ENCODE measurements around the gene CCDC88C.

The CCDC88C gene

DNA sequence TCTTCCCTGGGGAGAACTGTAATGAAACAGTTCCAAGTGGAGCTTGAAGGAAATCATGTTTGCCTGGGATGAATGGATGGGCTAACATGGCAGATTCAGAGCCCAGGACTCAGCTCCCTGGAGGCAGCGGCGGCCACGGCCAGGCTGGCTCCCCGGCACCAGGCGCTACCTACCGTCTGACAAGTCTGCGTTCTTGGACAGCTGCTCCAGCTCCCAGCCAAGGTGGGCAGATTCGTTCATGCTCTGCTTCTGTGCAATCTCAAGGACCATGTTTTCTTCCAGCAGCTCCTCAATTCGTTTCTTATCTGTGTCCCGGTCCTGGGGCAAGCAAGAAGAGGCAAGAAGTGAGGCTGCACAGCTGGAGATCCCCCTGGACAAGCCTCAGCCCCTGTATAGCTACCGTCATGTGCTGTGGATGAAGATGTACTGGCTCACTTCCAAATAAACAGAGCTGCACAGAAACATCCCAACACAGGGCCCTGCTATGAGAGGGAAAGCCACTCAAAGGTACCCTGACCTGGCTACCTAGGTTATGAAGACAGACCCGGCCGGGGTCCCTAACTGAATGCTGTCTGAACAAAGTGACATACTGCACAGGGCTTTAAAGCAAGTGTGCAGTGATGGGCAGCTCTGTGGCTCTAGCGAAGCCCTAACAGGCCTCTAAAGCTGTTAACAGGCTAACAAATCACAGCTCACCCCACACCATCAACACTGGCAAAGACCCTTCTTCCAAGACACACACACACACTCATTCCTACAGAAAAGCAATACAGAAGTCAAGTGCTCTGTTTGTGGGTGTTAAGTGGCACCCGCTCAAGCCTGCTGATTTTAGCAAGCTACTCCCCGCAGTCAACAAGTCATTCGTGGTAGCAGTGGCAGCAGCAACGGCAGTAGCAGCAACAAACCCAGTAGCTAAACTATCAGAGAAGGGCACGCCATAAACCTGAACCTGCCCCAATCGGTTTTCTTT, 92.7 kb downstream of the CCDC88C start:
- TF ChIP-seq, protein P1, sequence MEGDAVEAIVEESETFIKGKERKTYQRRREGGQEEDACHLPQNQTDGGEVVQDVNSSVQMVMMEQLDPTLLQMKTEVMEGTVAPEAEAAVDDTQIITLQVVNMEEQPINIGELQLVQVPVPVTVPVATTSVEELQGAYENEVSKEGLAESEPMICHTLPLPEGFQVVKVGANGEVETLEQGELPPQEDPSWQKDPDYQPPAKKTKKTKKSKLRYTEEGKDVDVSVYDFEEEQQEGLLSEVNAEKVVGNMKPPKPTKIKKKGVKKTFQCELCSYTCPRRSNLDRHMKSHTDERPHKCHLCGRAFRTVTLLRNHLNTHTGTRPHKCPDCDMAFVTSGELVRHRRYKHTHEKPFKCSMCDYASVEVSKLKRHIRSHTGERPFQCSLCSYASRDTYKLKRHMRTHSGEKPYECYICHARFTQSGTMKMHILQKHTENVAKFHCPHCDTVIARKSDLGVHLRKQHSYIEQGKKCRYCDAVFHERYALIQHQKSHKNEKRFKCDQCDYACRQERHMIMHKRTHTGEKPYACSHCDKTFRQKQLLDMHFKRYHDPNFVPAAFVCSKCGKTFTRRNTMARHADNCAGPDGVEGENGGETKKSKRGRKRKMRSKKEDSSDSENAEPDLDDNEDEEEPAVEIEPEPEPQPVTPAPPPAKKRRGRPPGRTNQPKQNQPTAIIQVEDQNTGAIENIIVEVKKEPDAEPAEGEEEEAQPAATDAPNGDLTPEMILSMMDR (IDR thresholded peaks at IDR 0.05; ENCODE audit: borderline replicate concordance, control extremely low read depth, extremely low read depth, insufficient read depth, missing control alignments): no peak
- in situ Hi-C loops (cut with MboI; ENCODE audit: low sequenced_read_pairs, unreplicated experiment): no loop called here
- no peak for DNase-seq (ENCODE audit: low spot score)

DNA sequence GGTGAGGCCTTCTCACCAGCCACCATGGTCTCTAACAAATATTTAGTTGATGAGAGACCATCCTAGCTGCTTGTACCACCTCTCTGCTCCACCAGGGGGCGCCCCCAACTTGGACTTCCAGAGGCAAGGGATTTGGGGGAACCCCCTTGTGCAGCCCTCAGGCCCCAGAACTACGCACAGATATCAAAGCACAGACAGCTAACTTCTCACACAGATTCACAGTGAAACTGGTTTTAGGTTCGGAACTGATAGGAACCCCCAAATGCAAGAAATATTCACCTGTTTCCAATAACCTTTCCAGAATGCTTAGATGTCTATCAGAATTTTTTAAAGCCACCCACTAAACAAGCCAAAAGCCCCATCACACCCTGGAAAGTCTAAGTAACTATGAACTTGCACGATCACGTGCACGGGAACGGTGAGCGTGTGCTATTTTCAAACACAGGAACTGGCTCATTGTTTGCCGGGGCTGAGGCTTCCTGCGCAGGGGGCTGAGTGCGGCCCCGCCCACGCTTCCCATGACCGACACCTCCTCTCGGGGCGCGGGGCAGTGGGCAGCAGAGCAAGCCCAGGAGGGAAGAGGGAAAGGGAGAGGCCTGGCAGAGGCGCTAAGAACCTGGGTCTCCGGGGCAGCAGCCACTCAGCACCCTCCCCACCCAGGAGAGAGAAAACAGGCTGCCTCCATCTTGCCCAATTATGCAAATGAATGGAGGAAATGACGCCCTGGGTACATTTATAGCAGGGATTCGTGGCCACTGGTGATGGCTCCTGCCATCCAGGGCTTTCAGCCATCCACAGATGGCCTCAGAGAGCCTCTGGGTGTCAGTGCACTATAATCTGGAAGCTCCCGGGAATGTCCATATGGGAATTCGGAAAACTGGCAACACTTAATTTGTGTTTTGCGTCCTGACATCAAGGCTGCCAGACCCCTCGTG, 93.7 kb downstream of the CCDC88C start:
- TF ChIP-seq, protein P1 (IDR thresholded peaks at IDR 0.05; ENCODE audit: borderline replicate concordance, control extremely low read depth, extremely low read depth, insufficient read depth, missing control alignments): peak; percentile 87
- in situ Hi-C loops (cut with MboI; ENCODE audit: low sequenced_read_pairs, unreplicated experiment): no loop called here
- peak; percentile 86 for DNase-seq (ENCODE audit: low spot score)

DNA sequence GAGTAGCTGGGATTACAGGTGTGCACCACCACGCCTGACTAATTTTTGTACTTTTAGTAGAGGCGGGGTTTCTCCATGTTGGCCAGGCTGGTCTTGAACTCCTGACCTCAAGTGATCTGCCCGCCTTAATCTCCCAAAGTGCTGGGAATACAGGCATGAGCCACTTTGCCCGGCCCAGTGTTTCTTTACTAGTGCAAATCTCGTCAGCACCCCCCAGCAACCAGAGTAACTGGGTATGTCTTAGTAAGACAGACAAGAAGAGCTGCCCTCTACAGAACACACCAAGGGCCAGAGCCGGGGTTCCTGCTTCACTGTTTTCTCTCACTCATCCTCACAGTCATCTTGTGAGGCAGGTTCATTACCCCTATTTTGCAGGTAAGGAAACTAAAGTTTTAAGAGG, 94.6 kb downstream of the CCDC88C start:
- in situ Hi-C loops (cut with MboI; ENCODE audit: low sequenced_read_pairs, unreplicated experiment): no loop called here
- TF ChIP-seq, protein P1 (IDR thresholded peaks at IDR 0.05; ENCODE audit: borderline replicate concordance, control extremely low read depth, extremely low read depth, insufficient read depth, missing control alignments): no peak
- DNase-seq (ENCODE audit: low spot score): no peak

DNA sequence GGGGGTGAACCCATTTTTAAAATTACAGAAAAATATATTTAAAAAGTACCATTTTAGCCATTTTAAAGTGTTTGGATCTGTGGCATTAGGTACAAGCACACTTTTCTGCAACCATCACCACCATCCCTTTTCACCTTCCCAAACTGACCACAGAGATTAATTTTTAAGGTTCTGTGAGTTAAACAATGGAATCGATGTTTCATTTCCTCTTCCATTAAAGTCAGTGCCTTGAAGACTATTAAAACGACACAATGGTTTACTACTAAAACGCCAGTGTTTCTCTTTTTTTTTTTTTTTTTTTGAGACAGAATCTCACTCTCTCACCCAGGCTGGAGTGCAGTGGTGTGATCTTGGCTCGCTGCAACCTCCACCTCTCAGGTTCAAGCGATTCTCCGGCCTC, 95.0 kb downstream of the CCDC88C start:
- DNase-seq (ENCODE audit: low spot score): no peak
- TF ChIP-seq, protein P1 (IDR thresholded peaks at IDR 0.05; ENCODE audit: borderline replicate concordance, control extremely low read depth, extremely low read depth, insufficient read depth, missing control alignments): no peak
- in situ Hi-C loops (cut with MboI; ENCODE audit: low sequenced_read_pairs, unreplicated experiment): no loop called here

DNA sequence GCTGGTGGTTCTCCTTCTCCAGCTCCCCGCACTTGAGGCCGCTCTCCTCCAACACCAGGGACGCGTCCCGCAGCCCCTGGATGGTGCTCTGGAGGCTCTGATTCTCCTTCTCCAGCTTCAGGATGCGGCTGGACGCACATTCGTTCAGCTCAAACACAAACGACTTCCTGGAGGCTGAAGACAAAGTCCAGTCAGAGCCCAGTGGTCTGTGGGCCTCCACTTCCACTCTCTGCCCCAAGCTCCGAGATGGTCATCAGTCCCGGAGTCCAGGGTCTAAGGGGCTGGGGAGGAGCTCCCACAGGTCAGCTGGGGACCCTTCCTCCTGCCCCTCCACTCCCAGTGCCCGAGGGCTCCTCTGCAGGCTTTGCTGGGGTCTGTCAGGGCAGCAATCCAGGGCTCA, 96.5 kb downstream of the CCDC88C start:
- in situ Hi-C loops (cut with MboI; ENCODE audit: low sequenced_read_pairs, unreplicated experiment): no loop called here
- no peak for DNase-seq (ENCODE audit: low spot score)
- TF ChIP-seq, protein P1 (IDR thresholded peaks at IDR 0.05; ENCODE audit: borderline replicate concordance, control extremely low read depth, extremely low read depth, insufficient read depth, missing control alignments): no peak

DNA sequence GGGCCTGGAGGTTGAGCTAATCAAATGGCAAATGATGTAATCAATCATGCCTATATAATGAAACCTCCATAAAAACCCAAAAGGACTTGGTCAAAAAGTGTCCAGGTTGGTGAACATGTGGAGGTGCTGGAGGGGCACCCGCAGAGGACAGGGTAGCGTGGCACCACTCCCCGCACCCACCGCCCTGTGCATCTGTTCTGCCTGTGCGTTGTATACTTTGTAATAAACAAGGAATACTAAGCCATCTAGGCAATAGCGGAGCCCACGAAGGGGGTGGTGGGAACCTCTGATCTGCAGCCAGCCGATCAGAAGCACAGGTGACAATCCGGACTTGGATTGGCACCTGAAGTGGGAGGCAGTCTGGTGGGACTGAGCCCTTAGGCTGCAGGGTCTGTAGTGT, 97.4 kb downstream of the CCDC88C start:
- in situ Hi-C loops (cut with MboI; ENCODE audit: low sequenced_read_pairs, unreplicated experiment): no loop called here
- TF ChIP-seq, protein P1 (IDR thresholded peaks at IDR 0.05; ENCODE audit: borderline replicate concordance, control extremely low read depth, extremely low read depth, insufficient read depth, missing control alignments): no peak
- no peak for DNase-seq (ENCODE audit: low spot score)

Data from GM13976 (cell line).